Skeletal muscle cell (primary cell): ENCODE results near the gene TTC39C.
"Not testable (repeated sequence)": the region's sequence is repeated elsewhere in the genome, so short reads cannot be mapped to it uniquely, and the experiment has no call there.

Experiments used
- DNase-seq: peaks from one replicate; pipeline ENCODE4 v3.0.0-alpha.2; 2010; ENCODE audit warnings: low read depth
- H3K4me3 ChIP-seq: 2 replicates; pipeline ENCODE4 v1.5.1; 2011; ENCODE audit warnings: low read depth, mild to moderate bottlenecking, control low read depth, low read length, moderate library complexity

TTC39C gene

GRCh38 chr18:24043403-24043802 lies 28.8 kb downstream of the TTC39C start:
- no peak for DNase-seq
- no peak overlapping the region for H3K4me3 ChIP-seq

- no peak for DNase-seq
- H3K4me3 ChIP-seq = no peak overlapping the region
These were observed 33.7 kb downstream of the TTC39C start for GRCh38 chr18:24048261-24048660.

DNA sequence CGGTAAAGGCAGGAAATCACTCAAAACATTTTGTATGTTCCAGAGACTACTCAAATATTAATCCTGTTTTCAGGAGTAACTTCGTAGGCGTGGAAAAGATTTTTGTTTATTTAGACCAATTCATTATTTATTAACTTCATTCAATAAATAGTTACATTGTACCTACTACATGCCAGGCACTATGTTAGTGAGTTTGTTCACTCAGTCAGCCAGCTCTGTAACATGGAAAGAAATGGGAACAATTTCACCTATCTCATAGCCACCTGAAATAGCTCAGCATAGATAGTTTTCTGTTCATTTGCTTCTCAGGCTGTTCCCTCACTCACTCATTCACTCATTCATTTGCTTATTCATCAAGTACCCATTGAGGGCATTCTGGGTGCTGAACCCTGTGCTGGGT lies 34.6 kb downstream of the TTC39C start:
- no peak overlapping the region for H3K4me3 ChIP-seq
- no peak for DNase-seq

DNA sequence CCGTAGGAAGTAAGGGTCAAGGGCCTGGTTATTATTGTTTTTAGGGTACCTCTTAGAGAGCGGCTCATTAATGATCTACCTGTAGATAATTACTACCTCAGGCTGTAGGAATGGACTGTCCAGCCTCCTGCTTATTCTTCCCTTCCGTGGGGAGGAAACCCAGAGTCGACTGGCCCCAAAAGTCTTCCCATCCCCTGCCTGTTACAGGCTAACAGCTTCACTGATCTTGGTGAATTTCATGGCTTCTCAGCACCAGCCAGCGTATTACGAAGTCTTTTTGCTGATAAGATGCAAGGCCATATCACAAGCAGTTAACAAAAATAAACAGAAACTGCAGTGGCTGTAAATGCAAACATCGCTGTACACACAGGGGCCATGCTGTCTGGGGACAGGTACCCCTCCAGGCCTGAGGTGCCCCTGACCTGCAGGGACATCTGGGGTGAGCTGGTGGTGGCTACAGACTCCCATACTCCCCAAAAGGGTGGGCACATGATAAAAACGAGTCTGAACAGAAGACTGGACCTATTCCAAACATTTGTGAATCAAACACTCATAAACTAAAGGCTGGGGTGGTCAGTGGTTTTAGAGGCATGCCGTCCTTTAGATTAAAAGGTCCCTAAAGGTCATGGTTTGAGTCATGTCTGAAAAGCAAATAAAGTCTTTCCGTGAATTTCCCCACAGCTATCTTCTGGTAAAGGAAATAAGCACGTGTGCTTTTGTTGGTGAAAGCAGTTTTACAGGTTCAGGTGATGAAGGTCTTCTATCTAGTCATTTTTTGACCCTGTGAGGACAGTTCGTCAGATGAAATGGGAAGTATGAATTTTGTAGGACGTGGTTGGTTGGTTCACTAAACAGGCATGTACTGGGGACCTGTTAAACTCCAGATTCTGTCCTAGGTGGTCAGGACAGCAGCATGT lies 36.7 kb downstream of the TTC39C start:
- H3K4me3 ChIP-seq = no peak overlapping the region
- DNase-seq = no peak

GRCh38 chr18:24052053-24052452 lies 37.5 kb downstream of the TTC39C start:
- H3K4me3 ChIP-seq = no peak overlapping the region
- DNase-seq = no peak

GRCh38 chr18:24053211-24053610 lies 38.7 kb downstream of the TTC39C start:
- no peak for DNase-seq
- no peak overlapping the region for H3K4me3 ChIP-seq

DNA sequence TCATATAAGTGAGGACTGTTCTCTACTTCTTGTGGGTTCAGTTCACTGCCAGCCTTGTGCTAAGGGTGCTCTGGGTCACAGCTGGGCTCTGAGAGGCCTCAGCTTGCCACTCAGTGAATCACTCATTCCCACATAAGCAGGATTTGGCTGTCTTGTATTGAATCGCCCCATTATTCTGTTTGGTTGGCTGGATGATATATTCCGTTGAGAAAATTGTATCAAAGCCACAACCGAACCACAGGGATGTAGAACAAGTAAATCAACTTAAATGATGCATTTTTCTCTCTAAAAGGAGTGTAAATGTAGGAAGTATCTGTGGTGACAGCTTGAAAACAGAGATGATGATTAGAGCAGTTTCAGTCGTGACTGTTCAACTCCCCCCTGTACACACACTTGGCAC lies 39.6 kb downstream of the TTC39C start:
- DNase-seq = peak; percentile 37
- no peak overlapping the region for H3K4me3 ChIP-seq

- DNase-seq = no peak
- H3K4me3 ChIP-seq = no peak overlapping the region
These were observed 40.7 kb downstream of the TTC39C start for GRCh38 chr18:24055009-24055804.

DNA sequence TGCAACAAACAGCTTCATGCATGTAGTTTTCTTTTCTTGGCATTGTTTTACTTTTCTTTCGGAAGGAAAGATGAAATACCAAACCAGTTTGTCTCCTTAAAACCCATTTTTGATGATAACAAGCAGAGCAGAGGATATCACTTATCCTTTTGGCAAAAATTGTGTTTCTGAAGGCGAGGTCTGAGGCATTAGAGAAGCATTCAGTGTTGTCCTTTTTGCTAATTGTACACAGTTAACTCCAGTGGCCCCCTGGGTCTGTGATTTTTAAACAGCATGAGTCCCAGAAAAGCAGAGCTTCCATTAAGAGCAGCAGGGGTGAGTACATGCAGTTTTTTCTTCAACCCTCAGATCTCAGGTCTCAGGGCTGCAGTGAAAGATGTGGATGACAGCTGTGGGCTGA lies 41.3 kb downstream of the TTC39C start:
- H3K4me3 ChIP-seq = no peak overlapping the region
- no peak for DNase-seq

GRCh38 chr18:24056506-24056905 lies 42.0 kb downstream of the TTC39C start:
- DNase-seq = no peak
- H3K4me3 ChIP-seq = no peak overlapping the region

DNA sequence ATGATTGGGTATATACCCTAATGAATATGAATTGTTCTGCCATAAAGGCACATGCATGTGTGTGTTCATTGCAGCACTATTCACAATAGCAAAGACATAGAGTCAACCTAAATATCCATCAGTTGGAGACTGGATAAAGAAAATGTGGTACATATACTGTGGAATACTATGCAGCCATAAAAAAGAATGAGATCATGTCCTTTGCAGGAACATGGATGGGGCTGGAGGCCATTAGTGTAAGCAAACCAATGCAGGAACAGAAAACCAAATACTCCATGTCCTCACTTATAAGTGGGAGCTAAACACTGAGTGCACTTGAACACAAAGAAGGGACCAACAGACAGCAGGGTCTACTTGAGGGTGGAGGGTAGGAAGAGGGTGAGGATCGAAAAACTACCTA lies 43.2 kb downstream of the TTC39C start:
- DNase-seq = no peak

GRCh38 chr18:24059385-24059784 lies 44.8 kb downstream of the TTC39C start:
- not testable (repeated sequence) for H3K4me3 ChIP-seq, DNase-seq

More for the DNA sequence above, 43.2 kb downstream of the TTC39C start:
- no peak overlapping the region for H3K4me3 ChIP-seq

DNA sequence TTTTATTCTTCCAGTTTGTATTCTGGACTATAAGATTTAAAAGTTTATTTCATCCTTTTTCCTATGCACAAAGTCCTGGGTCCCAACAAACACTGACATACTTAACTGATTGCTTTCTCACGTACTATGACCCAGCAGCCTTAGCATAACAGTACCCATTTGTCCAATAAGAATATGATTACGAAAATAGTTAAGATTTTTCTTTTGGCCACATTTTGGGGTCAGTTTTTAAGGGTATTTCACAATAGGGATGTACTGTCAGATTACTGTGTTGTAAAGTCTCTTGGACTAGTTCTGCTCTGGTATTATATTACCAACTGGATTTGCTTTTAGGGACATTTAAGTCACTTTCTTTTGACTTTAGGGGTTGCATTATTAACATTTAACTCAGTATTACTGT lies 46.1 kb downstream of the TTC39C start:
- H3K4me3 ChIP-seq = no peak overlapping the region
- DNase-seq = no peak

- peak; percentile 36 for DNase-seq
- no peak overlapping the region for H3K4me3 ChIP-seq
These were observed 48.7 kb downstream of the TTC39C start for GRCh38 chr18:24063121-24063731.

DNA sequence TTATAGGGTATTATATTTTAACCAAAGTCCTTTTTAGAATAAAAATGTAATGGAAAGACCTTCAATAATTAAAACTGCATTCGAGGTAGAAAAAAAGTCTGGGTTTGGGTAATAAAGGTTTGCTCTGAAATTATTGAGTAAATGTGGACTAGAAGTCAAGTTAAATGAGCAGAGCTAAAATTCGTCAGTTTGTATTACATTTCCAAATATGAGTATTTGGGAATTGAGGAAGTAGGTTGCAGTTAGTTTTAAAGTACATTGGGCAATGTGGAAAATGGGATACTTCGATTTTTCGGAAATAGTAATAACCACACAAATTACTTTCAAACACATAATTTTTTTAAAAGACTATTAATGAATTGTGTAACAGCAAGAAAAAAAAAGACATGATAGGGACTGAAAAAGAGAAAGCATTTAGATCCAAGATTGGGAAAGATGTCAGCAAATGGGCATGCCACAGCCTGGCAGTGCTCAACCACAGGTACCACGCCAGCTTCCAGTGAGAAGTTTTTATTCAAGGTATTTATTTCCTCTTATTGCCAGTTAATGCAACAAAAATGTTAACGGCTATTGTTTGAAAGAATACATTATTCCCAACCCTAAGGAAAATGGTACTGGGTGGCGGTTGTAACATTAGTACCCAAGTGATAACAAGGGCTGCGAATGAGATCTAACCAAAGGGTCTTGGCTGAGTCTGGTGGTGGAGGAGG lies 50.0 kb downstream of the TTC39C start:
- no peak for DNase-seq
- H3K4me3 ChIP-seq = no peak overlapping the region

GRCh38 chr18:24065906-24066305 lies 51.4 kb downstream of the TTC39C start:
- DNase-seq = no peak
- no peak overlapping the region for H3K4me3 ChIP-seq

GRCh38 chr18:24068945-24069693 lies 54.6 kb downstream of the TTC39C start:
- H3K4me3 ChIP-seq = no peak overlapping the region
- DNase-seq = no peak

DNA sequence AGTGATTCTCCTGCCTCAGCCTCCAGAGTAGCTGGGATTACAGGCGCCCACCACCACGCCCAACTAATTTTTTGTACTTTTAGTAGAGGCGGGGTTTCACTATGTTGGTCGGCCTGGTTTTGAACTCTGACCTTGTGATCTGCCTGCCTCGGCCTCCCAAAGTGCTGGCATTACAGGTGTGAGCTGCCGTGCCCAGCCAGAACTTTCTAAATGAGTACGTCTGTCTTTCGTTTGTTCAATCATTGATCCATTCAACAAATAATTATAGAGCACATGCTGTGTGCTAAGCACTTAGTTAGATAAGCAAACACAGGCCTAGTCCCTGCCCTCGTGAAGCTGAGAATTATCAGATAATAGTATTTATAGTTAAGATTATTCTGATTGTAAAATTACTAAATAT lies 56.5 kb downstream of the TTC39C start:
- no peak for DNase-seq

DNA sequence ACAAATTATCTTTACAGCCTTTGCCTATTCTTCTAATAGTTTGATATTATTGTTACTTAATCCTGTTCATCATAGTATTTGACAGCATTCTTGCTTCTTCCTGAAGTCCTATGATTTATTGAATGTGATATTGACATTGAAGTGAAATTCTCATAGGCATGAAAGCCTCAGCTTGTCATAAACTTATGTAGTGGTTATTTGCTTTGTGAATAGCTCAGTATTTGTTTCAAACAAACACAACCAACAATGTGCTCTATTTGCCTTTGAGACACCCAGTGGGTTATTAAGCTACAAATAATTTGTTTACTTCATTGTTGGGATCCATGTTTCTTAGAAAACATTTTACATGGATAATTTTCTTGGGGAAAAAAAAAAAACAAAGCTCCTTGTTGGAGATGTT lies 57.2 kb downstream of the TTC39C start:
- H3K4me3 ChIP-seq = no peak overlapping the region
- no peak for DNase-seq

More for the DNA sequence above, 56.5 kb downstream of the TTC39C start:
- H3K4me3 ChIP-seq = no peak overlapping the region
